IMR-90 (cell line): ENCODE results near the gene PDLIM5. TPM values are rescaled to one million over a fixed set of nuclear protein-coding genes. Genes with fewer than 3 reads are reported as not detected.

Source experiments
- ATAC-seq: fragments of 200-7000 bp; cut with Tn5 transposase; 2 replicates; pipeline ENCODE4 v1.9.1; 2020; ENCODE audit warnings: low read depth, mild to moderate bottlenecking, moderate library complexity
- BruUV-seq: library from RNA; stranded (reverse); fragments of 400-500 nt; replicated peaks from 2 replicates; lab custom pipeline; 2021; lab: Mats Ljungman, UMichigan
- CTCF ChIA-PET: fragments of 300-600 bp; formaldehyde crosslinking; extraction: SDS; loops from one replicate; lab custom pipeline; 2021; ENCODE audit warnings: antibody characterized with exemption; lab: Yijun Ruan, JAX
- POLR2A ChIA-PET: fragments of 300-600 bp; sonication (Branson Sonifier 250); formaldehyde crosslinking; loops from one replicate; lab custom pipeline; 2022; ENCODE audit warnings: antibody characterized with exemption; ENCODE audit not compliant: unreplicated experiment; lab: Charles Lee
- DNase-seq: peaks from one replicate; pipeline ENCODE4 v3.0.0; 2013
- H2AFZ ChIP-seq: replicated peaks from 2 replicates; pipeline ENCODE3; 2013; ENCODE audit warnings: low read length, mild to moderate bottlenecking; ENCODE audit not compliant: poor library complexity
- H2AK5ac ChIP-seq: 2 replicates; pipeline ENCODE4 v1.6.1; 2013; ENCODE audit warnings: low read depth, low read length, inconsistent platforms
- H2AK9ac ChIP-seq: replicated peaks from 2 replicates; pipeline ENCODE3; 2013; ENCODE audit warnings: mild to moderate bottlenecking, low read depth, low read length, moderate library complexity; ENCODE audit not compliant: poor library complexity
- H2BK120ac ChIP-seq: 2 replicates; pipeline ENCODE4 v1.6.1; 2013; ENCODE audit warnings: low read depth, low read length, inconsistent platforms
- H2BK15ac ChIP-seq: 3 replicates; pipeline ENCODE4 v1.6.1; 2013; ENCODE audit warnings: low read depth, low read length, inconsistent platforms
- H2BK20ac ChIP-seq: 2 replicates; pipeline ENCODE4 v1.6.1; 2013; ENCODE audit warnings: low read depth, mild to moderate bottlenecking, inconsistent platforms, low read length, moderate library complexity
- H2BK5ac ChIP-seq: 2 replicates; pipeline ENCODE4 v1.6.1; 2013; ENCODE audit warnings: mild to moderate bottlenecking, low read depth, low read length, inconsistent platforms; ENCODE audit not compliant: poor library complexity, severe bottlenecking
- H3K14ac ChIP-seq: replicated peaks from 2 replicates; pipeline ENCODE4 v1.6.1; 2013; ENCODE audit warnings: low read depth, low read length, inconsistent platforms
- H3K18ac ChIP-seq: 2 replicates; pipeline ENCODE4 v1.6.1; 2013; ENCODE audit warnings: low read depth, low read length, control low read depth
- H3K23ac ChIP-seq: 2 replicates; pipeline ENCODE4 v1.6.1; 2013; ENCODE audit warnings: low read depth, low read length, inconsistent platforms
- H3K27ac ChIP-seq: 2 replicates; pipeline ENCODE4 v1.5.1; 2013; ENCODE audit warnings: mild to moderate bottlenecking, control low read depth, low read length; ENCODE audit not compliant: insufficient read depth
- H3K27me3 ChIP-seq: 2 replicates; pipeline ENCODE4 v1.6.1; 2013; ENCODE audit warnings: low read length; ENCODE audit not compliant: control insufficient read depth, insufficient read depth
- H3K36me3 ChIP-seq: 2 replicates; pipeline ENCODE4 v1.6.1; 2013; ENCODE audit warnings: low read length, mixed read lengths; ENCODE audit not compliant: control insufficient read depth, insufficient read depth
- H3K4ac ChIP-seq: 2 replicates; pipeline ENCODE4 v1.6.1; 2013; ENCODE audit warnings: low read depth, low read length, inconsistent platforms
- H3K4me1 ChIP-seq: 2 replicates; pipeline ENCODE4 v1.6.1; 2013; ENCODE audit warnings: low read length, mixed read lengths; ENCODE audit not compliant: control insufficient read depth, insufficient read depth
- H3K4me2 ChIP-seq: 2 replicates; pipeline ENCODE4 v1.6.1; 2013; ENCODE audit warnings: low read depth, mild to moderate bottlenecking, control low read depth, low read length, moderate library complexity
- H3K4me3 ChIP-seq: 2 replicates; pipeline ENCODE4 v1.5.1; 2013; ENCODE audit warnings: low read depth, mild to moderate bottlenecking, control low read depth, low read length, moderate library complexity; ENCODE audit not compliant: insufficient read depth
- H3K56ac ChIP-seq: 2 replicates; pipeline ENCODE4 v1.6.1; 2013; ENCODE audit warnings: low read length, inconsistent platforms; ENCODE audit not compliant: insufficient read depth; ENCODE audit errors: extremely low read depth
- H3K79me1 ChIP-seq, 2 experiments: 2 replicates each; pipeline ENCODE4 v1.6.1; 2013; ENCODE audit warnings: low read length in 2 of 2, inconsistent platforms in 1 of 2, low read depth in 1 of 2
- H3K9ac ChIP-seq: 2 replicates; pipeline ENCODE4 v1.6.1; 2013; ENCODE audit warnings: low read depth, low read length, control low read depth
- H3K9me1 ChIP-seq: 2 replicates; pipeline ENCODE4 v1.6.1; 2013; ENCODE audit warnings: low read length, inconsistent platforms; ENCODE audit not compliant: insufficient read depth
- H3K9me3 ChIP-seq: 2 replicates; pipeline ENCODE4 v1.6.1; 2013; ENCODE audit warnings: low read length; ENCODE audit not compliant: control insufficient read depth, insufficient read depth
- H4K20me1 ChIP-seq: 2 replicates; pipeline ENCODE4 v1.6.1; 2013; ENCODE audit warnings: low read length, inconsistent platforms; ENCODE audit not compliant: insufficient read depth
- H4K5ac ChIP-seq: 2 replicates; pipeline ENCODE4 v1.6.1; 2013; ENCODE audit warnings: mild to moderate bottlenecking, low read depth, low read length, control low read depth
- H4K8ac ChIP-seq, 2 experiments: 2 replicates each; pipeline ENCODE4 v1.6.1; 2013; ENCODE audit warnings: low read depth in 2 of 2, low read length in 2 of 2, control low read depth in 1 of 2, inconsistent platforms in 1 of 2
- H4K91ac ChIP-seq: 2 replicates; pipeline ENCODE4 v1.6.1; 2013; ENCODE audit warnings: low read depth, low read length, inconsistent platforms; ENCODE audit not compliant: insufficient read depth
- CEBPB ChIP-seq: IDR thresholded peaks from 2 replicates; pipeline ENCODE4 v1.6.1; 2012; ENCODE audit warnings: low read depth, low read length, improper control_type of control experiment
- CHD1 ChIP-seq: IDR thresholded peaks from 2 replicates; pipeline ENCODE4 v1.6.1; 2012; ENCODE audit warnings: low read depth, low read length, improper control_type of control experiment
- MAZ ChIP-seq: IDR thresholded peaks from 2 replicates; pipeline ENCODE4 v1.6.1; 2012; ENCODE audit warnings: low read depth, mild to moderate bottlenecking, low read length, improper control_type of control experiment, moderate library complexity, borderline replicate concordance
- NFE2L2 ChIP-seq: fragments of 150-350 bp; IDR thresholded peaks from 2 replicates; pipeline ENCODE4 v1.6.1; 2016; ENCODE audit warnings: low read depth, mild to moderate bottlenecking, low read length
- RFX5 ChIP-seq: IDR thresholded peaks from 2 replicates; pipeline ENCODE4 v1.8.0; 2012; ENCODE audit warnings: low read depth, mild to moderate bottlenecking, low read length, moderate library complexity
- USF2 ChIP-seq: fragments of 150-350 bp; IDR thresholded peaks from 2 replicates; pipeline ENCODE4 v1.6.1; 2017; ENCODE audit warnings: mild to moderate bottlenecking, antibody characterized with exemption, low read length, low read depth
- WGBS, 2 experiments: methylation state at CpG; one replicate each; pipeline versions ENCODE4 v1.1.5 to v1.1.7; 2013; ENCODE audit warnings: missing lambda C conversion rate in 2 of 2; ENCODE audit not compliant: insufficient read length in 1 of 2; ENCODE audit errors: extremely low coverage in 2 of 2; 5-methylcytosine and 5-hydroxymethylcytosine counted together
- dilution Hi-C: fragments of 300-500 bp; cut with HindIII; formaldehyde crosslinking; loops from one replicate; pipeline ENCODE4 v1.14.3; 2018; ENCODE audit warnings: low sequenced_read_pairs; ENCODE audit not compliant: unreplicated experiment
- in situ Hi-C: fragments of 300-500 bp; cut with MboI; formaldehyde crosslinking; loops from 3 replicates; pipeline ENCODE4 v1.14.3; 2019; ENCODE audit warnings: low sequenced_read_pairs, inconsistent platforms, mixed read lengths
- intact Hi-C: fragments of 100-400 bp; cut with micrococcal nuclease; formaldehyde crosslinking; loops from 2 replicates; pipeline ENCODE4 v1.10.0; 2022
- polyA plus RNA-seq, 3 experiments: library from polyadenylated mRNA; depleted of rRNA; stranded (reverse); fragments of >200 nt; gene quantifications; 2 replicates each; pipeline ENCODE4 v1.2.3, GENCODE V29; 2012; ENCODE audit warnings: low replicate concordance in 1 of 3
- total RNA-seq: library from RNA; depleted of rRNA; stranded (reverse); fragments of >200 nt; gene quantifications from 2 replicates; pipeline ENCODE4 v1.2.3, GENCODE V29; 2012

Gene PDLIM5
- total and polyA plus RNA-seq, 2 of the 4 experiments (the other 2 are of a cell fraction) = 96.5 to 188 TPM

DNA sequence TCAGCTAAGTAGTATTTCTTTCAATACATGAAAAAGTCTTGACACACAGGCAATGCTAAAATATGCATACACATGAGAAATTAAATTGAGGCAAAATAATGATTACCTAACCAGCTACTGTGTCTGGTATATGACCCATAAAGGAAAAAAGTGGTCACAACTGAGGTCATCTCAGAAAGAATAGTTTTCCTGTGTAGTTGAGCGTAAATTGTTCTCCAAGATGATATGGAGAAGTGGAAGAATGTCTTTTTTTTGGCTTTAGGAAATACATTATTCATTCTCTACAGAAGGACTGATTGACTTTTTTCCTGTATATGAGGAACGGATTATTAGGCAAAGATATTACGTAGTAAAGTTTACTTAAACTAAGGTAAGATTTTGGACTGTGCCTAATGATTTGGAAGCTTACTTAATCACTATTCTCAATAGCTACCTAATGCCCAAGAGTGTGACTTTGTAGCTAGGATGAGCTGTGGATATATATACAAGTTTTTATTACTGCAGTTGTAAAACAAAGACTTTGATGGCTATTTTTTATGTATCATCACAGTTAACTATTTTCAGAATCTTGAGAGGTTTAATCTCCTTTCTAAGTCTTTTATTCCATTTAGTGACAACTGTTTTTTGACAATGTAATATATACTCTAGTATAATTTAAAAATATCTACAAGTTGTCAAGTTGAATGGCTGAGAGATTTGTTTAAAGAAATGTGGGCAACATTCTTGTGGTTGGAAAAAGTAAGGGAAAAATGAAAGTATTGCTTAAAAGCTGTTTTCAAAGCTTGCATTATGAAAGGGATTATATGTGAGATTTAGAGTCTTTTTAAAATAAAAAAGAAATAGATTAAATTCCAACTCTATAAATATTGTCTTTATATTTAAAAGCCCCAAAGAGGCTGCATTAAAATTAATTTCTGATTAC, 100.2 kb downstream of the PDLIM5 start:
- no peak for ATAC-seq
- Histone ChIP-seq H3K4me1 (peaks cover 1% of the 10 kb centered on the region; the same call in 1 of the 2 replicates), H3K56ac (no peak overlapping the region), H2AFZ (no peak overlapping the region), H4K20me1 (no peaks in the 10 kb centered on the region; the same call in 1 of the 2 replicates), H4K5ac (peak overlapping the region; percentile 33; the same call in 1 of the 2 replicates), H4K8ac (peak overlapping the region in 1 of 2 experiments; percentile 42; a peak in 1 of 4 replicates), H3K4me2 (no peak overlapping the region), H3K9me3 (no peaks in the 10 kb centered on the region), H2BK120ac (no peak overlapping the region), H3K18ac (no peak overlapping the region; the same call in 1 of the 2 replicates), H3K23ac (no peak overlapping the region), H3K27ac (no peak overlapping the region), H3K79me1 (peaks cover 16 to 33% of the 10 kb centered on the region in 2 experiments), H2BK5ac (no peak overlapping the region), H3K9me1 (peaks cover 2% of the 10 kb centered on the region; the same call in 1 of the 2 replicates), H3K36me3 (no peaks in the 10 kb centered on the region; the same call in 1 of the 2 replicates), H2AK9ac (no peak overlapping the region), H3K4me3 (no peak overlapping the region), H4K91ac (no peak overlapping the region), H2AK5ac (no peak overlapping the region), H3K4ac (no peak overlapping the region), H2BK15ac (no peak overlapping the region), H3K9ac (no peak overlapping the region), H3K27me3 (no peaks in the 10 kb centered on the region), H2BK20ac (no peak overlapping the region), H3K14ac (no peak overlapping the region)
- no CpG with 5 or more reads among the region's 3 CpGs for WGBS, 2 experiments
- dilution Hi-C loops (no loop called here), in situ Hi-C loops (no loop called here), intact Hi-C loops (no loop called here)
- TF ChIP-seq NFE2L2 (no peak), CHD1 (no peak), USF2 (no peak), CEBPB (0 out of 2 replicates have a peak, but pooled peaks have one; percentile 18), MAZ (no peak), RFX5 (no peak)
- peak; percentile 45 for DNase-seq
- BruUV-seq = no TSS peak
- CTCF ChIA-PET = interaction anchor here (1.0 kb wide), 1 partner anchor 18 kb away, joined by 3 read pairs; no protein-coding TSS in a partner anchor
- POLR2A ChIA-PET = interaction anchor here (0.6 kb wide), 1 partner anchor 140 kb away, joined by 3 read pairs; no protein-coding TSS in a partner anchor
